ENCODE data around the gene COQ10A. TPM values are rescaled to one million over a fixed set of nuclear protein-coding genes. Genes with fewer than 3 reads are reported as not detected.

The COQ10A gene
- total and polyA plus RNA-seq, 9 of the 15 experiments (the other 6 are each of a cell fraction or from before 2014, with no cell fraction given): 3.1 to 26.4 (median 12.7) TPM

- TF ChIP-seq CLOCK (CRISPR knock-in tag; IDR thresholded peaks at IDR 0.05; ENCODE audit: borderline replicate concordance): no peak
- TF ChIP-seq JUNB (CRISPR knock-in tag; conservative IDR thresholded peaks at IDR 0.05): no peak
- TF ChIP-seq TEAD2 (tag; IDR thresholded peaks at IDR 0.05): no peak
- TF ChIP-seq MCM7 (IDR thresholded peaks at IDR 0.05): no peak
- TF ChIP-seq ZNF24 (IDR thresholded peaks at IDR 0.05): no peak
- TF ChIP-seq ZNF444 (CRISPR knock-in tag; IDR thresholded peaks at IDR 0.05): no peak
- no peak for TF ChIP-seq HNRNPL (IDR thresholded peaks at IDR 0.05; ENCODE audit: low read depth, low read length)
- TF ChIP-seq CEBPZ (IDR thresholded peaks at IDR 0.05; ENCODE audit: borderline replicate concordance, low read depth, low read length): no peak
- TF ChIP-seq ZNF436 (CRISPR knock-in tag; IDR thresholded peaks at IDR 0.05): no peak
- TF ChIP-seq ZBTB26 (CRISPR knock-in tag; IDR thresholded peaks at IDR 0.05): no peak
- no peak for TF ChIP-seq ZNF77 (CRISPR knock-in tag; IDR thresholded peaks at IDR 0.05)
- TF ChIP-seq RBM15 (IDR thresholded peaks at IDR 0.05; ENCODE audit: insufficient read depth, low read length): no peak
- no peak for TF ChIP-seq TAF15 (IDR thresholded peaks at IDR 0.05; ENCODE audit: low read depth, low read length)
- TF ChIP-seq ZZZ3 (IDR thresholded peaks at IDR 0.05): no peak
- TF ChIP-seq HMGN3 (IDR thresholded peaks at IDR 0.05; ENCODE audit: borderline replicate concordance, extremely low read depth, insufficient read length, low read depth, low read length): peak; percentile 67
- TF ChIP-seq NR4A1 (CRISPR knock-in tag; IDR thresholded peaks at IDR 0.05): no peak
- TF ChIP-seq NR4A1 (tag; IDR thresholded peaks at IDR 0.05): peak; percentile 64; the same call in 1 of the 2 replicates
- no peak for TF ChIP-seq STAT5A (IDR thresholded peaks at IDR 0.05; ENCODE audit: borderline replicate concordance, low read length)
- TF ChIP-seq POLR2AphosphoS2 (IDR thresholded peaks at IDR 0.05; ENCODE audit: low read length): no peak
- no peak for TF ChIP-seq ZNF165 (CRISPR knock-in tag; IDR thresholded peaks at IDR 0.05; ENCODE audit: borderline replicate concordance)
- TF ChIP-seq ZNF695 (CRISPR knock-in tag; IDR thresholded peaks at IDR 0.05): no peak
- no peak for TF ChIP-seq COPS2 (conservative IDR thresholded peaks at IDR 0.05)
- no peak for TF ChIP-seq ELF2 (CRISPR knock-in tag; IDR thresholded peaks at IDR 0.05)
- no peak for TF ChIP-seq ZNF644 (tag; IDR thresholded peaks at IDR 0.05; ENCODE audit: low read depth)
Measured at GRCh38 chr12:56266693-56267442, at the start of gene COQ10A (continued).

Data from K562 (cell line).